Neural progenitor cell (in vitro differentiated cells): Measurements from ENCODE around the gene LEFTY1. TPM values are rescaled to one million over a fixed set of nuclear protein-coding genes. Genes with fewer than 3 reads are reported as not detected.

Source experiments
- DNase-seq: peaks from one replicate; pipeline ENCODE4 v3.0.0-alpha.2; 2016; ENCODE audit warnings: low spot score
- H2AFZ ChIP-seq: fragments of 200-600 bp; sonication (generic); replicated peaks from 2 replicates; pipeline ENCODE4 v1.6.1; 2016; ENCODE audit warnings: antibody characterized with exemption
- H3F3A ChIP-seq: fragments of 200-600 bp; sonication (generic); 2 replicates; pipeline ENCODE4 v1.6.1; 2016; ENCODE audit warnings: antibody characterized with exemption, low read depth
- H3K27ac ChIP-seq: fragments of 200-600 bp; sonication (generic); 2 replicates; pipeline ENCODE4 v1.5.1; 2016; ENCODE audit warnings: mild to moderate bottlenecking
- H3K27me3 ChIP-seq: fragments of 200-600 bp; sonication (generic); 2 replicates; pipeline ENCODE4 v1.6.1; 2016; ENCODE audit warnings: mild to moderate bottlenecking, moderate library complexity
- H3K36me3 ChIP-seq: fragments of 200-600 bp; sonication (generic); 2 replicates; pipeline ENCODE4 v1.5.1; 2016
- H3K4me1 ChIP-seq: fragments of 200-600 bp; sonication (generic); 2 replicates; pipeline ENCODE4 v1.6.1; 2016; ENCODE audit warnings: mixed run types
- H3K4me2 ChIP-seq: fragments of 200-600 bp; sonication (generic); 2 replicates; pipeline ENCODE4 v1.6.1; 2016
- H3K4me3 ChIP-seq: fragments of 200-600 bp; sonication (generic); 2 replicates; pipeline ENCODE4 v1.5.1; 2016
- H3K79me2 ChIP-seq: fragments of 200-600 bp; sonication (generic); 2 replicates; pipeline ENCODE4 v1.6.1; 2016; ENCODE audit warnings: low read depth
- H3K9ac ChIP-seq: fragments of 200-600 bp; sonication (generic); 2 replicates; pipeline ENCODE4 v1.6.1; 2016
- H3K9me3 ChIP-seq: fragments of 200-600 bp; sonication (generic); 2 replicates; pipeline ENCODE4 v1.5.1; 2016; ENCODE audit warnings: low read depth
- H4K20me1 ChIP-seq: fragments of 200-600 bp; sonication (generic); 2 replicates; pipeline ENCODE4 v1.6.1; 2016; ENCODE audit warnings: low read depth
- H3K27ac Mint-ChIP-seq: 3 replicates; pipeline ENCODE4 v1.8.0; 2021; ENCODE audit warnings: mixed read lengths
- H3K27me3 Mint-ChIP-seq: 2 replicates; pipeline ENCODE4 v1.8.0; 2022; ENCODE audit warnings: low read depth, mild to moderate bottlenecking, inconsistent platforms, moderate library complexity, mixed read lengths; ENCODE audit not compliant: insufficient read depth
- H3K36me3 Mint-ChIP-seq: 3 replicates; pipeline ENCODE4 v1.8.0; 2021; ENCODE audit warnings: mixed read lengths
- H3K4me1 Mint-ChIP-seq: 3 replicates; pipeline ENCODE4 v1.8.0; 2021; ENCODE audit warnings: mixed read lengths
- H3K4me3 Mint-ChIP-seq: 3 replicates; pipeline ENCODE4 v1.8.0; 2021; ENCODE audit warnings: mild to moderate bottlenecking, moderate library complexity, mixed read lengths
- H3K9me3 Mint-ChIP-seq: 3 replicates; pipeline ENCODE4 v1.8.0; 2020; ENCODE audit warnings: mixed read lengths
- CTCF ChIP-seq: fragments of 200-600 bp; sonication (generic); IDR thresholded peaks from 2 replicates; pipeline ENCODE4 v1.5.1; 2017; ENCODE audit warnings: antibody characterized with exemption, mild to moderate bottlenecking
- EZH2 ChIP-seq: fragments of 200-600 bp; sonication (generic); IDR thresholded peaks from 2 replicates; pipeline ENCODE4 v1.6.1; 2017; ENCODE audit warnings: antibody characterized with exemption, mild to moderate bottlenecking, moderate library complexity
- EZH2phosphoT487 ChIP-seq: fragments of 200-600 bp; sonication (generic); IDR thresholded peaks from 2 replicates; pipeline ENCODE4 v1.6.1; 2017; ENCODE audit warnings: antibody characterized with exemption
- total RNA-seq: library from RNA; depleted of rRNA; stranded (reverse); fragments of >200 nt; gene quantifications from 2 replicates; pipeline ENCODE4 v1.2.3, GENCODE V29; 2015; ENCODE audit warnings: low replicate concordance

Gene LEFTY1
- total RNA-seq, 1 donor from 2014 or later: not detected

- Histone ChIP-seq H3K36me3 (no peaks in the 10 kb centered on the region), H3K79me2 (no peaks in the 10 kb centered on the region), H3K4me3 (peak overlapping the region; percentile 75), H3K9me3 (no peaks in the 10 kb centered on the region), H3K27me3 (peaks cover 75% of the 10 kb centered on the region), H3K9ac (no peak overlapping the region), H2AFZ (peak overlapping the region; percentile 91), H3K4me2 (peak overlapping the region; percentile 98), H4K20me1 (peaks cover 8% of the 10 kb centered on the region), H3K4me1 (peaks cover 10% of the 10 kb centered on the region), H3K27ac (no peak overlapping the region), H3F3A (peaks cover 32% of the 10 kb centered on the region)
- DNase-seq: peak; percentile 59
- Mint-ChIP-seq H3K27ac (no peak overlapping the region), H3K27me3 (peaks cover 12% of the 10 kb centered on the region), H3K4me1 (peaks cover 12% of the 10 kb centered on the region), H3K9me3 (no peaks in the 10 kb centered on the region), H3K36me3 (no peaks in the 10 kb centered on the region), H3K4me3 (peak overlapping the region; percentile 87)
- TF ChIP-seq CTCF (no peak), EZH2 (peak; percentile 54), EZH2phosphoT487 (peak; percentile 76)
Measured at GRCh38 chr1:225882694-225883615, 6.0 kb downstream of the LEFTY1 start.

DNA sequence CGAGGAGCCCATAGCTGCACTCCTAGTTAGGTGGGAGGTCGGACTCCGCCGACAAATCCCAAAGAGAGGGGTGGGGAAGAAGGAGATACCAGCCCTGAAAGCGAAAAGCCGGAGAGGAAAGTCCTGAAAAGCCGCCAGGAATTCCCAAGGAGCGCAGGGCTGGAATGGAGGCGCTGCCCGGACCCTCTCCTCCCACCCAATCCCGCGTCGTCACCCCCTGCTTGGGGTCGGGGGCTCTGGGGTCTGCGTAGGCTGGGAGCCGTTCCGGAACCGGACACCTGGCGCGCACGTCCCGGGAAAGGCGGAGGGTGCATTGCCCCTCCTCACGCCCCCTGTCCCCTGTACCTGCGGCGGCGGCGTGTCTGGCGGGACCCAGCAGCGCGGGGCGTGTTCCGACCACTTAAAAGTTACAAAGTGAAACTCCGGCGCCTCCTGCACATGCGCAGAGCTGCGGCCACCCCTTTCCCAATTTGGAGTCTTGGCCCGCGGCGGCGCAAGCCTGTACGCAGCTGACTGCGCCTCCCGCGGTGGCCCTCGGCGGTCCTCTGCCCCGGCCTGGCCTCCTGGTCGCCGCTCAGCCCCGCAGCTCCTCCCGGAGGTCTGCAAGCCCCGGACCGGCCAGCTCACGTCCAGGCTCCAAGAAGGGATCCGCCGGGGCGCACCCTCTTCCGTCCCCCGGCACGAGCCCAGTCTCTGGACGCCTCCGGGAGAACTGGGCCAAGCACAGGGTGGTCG, 6.8 kb downstream of the LEFTY1 start, which contains the start of gene TMEM63A:
Gene TMEM63A, minus strand, starts transcription at position 422 of the 735 bp plus-strand sequence. CDS start 4,800 bp downstream, outside the sequence.
- peak within 1 kb of the TSS; percentile 75 for H3K4me3 ChIP-seq
- H3K4me3 Mint-ChIP-seq: peak within 1 kb of the TSS; percentile 87
- peaks cover 19% of the 10 kb centered on the region for H3K4me1 Mint-ChIP-seq
- DNase-seq: peak; percentile 96
- H3K9me3 ChIP-seq: no peaks in the 10 kb centered on the region
- peaks cover 67% of the 10 kb centered on the region for H3K27me3 ChIP-seq
- TF ChIP-seq CTCF (peak; percentile 34), EZH2phosphoT487 (no peak)
- peak within 1 kb of the TSS; percentile 91 for H2AFZ ChIP-seq
- peak within 1 kb of the TSS; percentile 98 for H3K4me2 ChIP-seq
- H3K27me3 Mint-ChIP-seq: peaks cover 12% of the 10 kb centered on the region
- peaks cover 10% of the 10 kb centered on the region for H3K4me1 ChIP-seq
- no peak within 1 kb of the TSS for H3K9ac ChIP-seq
- H3F3A ChIP-seq: peaks cover 32% of the 10 kb centered on the region
- H3K9me3 Mint-ChIP-seq: no peaks in the 10 kb centered on the region
- H3K27ac ChIP-seq: no peak within 1 kb of the TSS
- no peak within 1 kb of the TSS for H3K27ac Mint-ChIP-seq
- H4K20me1 ChIP-seq: peaks cover 8% of the 10 kb centered on the region
- no peaks in the 10 kb centered on the region for H3K36me3 Mint-ChIP-seq
- H3K36me3 ChIP-seq: no peaks in the 10 kb centered on the region
- H3K79me2 ChIP-seq: no peaks in the 10 kb centered on the region

GRCh38 chr1:225881081-225881958, 7.6 kb downstream of the LEFTY1 start:
- peaks cover 30% of the 10 kb centered on the region for H3F3A ChIP-seq
- Mint-ChIP-seq H3K36me3 (no peaks in the 10 kb centered on the region), H3K27ac (no peak overlapping the region), H3K9me3 (no peaks in the 10 kb centered on the region), H3K4me1 (peaks cover 17% of the 10 kb centered on the region), H3K4me3 (peak overlapping the region; percentile 87), H3K27me3 (peaks cover 12% of the 10 kb centered on the region)
- DNase-seq: peak; percentile 48
- TF ChIP-seq EZH2 (no peak), CTCF (no peak), EZH2phosphoT487 (no peak)
- H3K4me1 ChIP-seq: peaks cover 10% of the 10 kb centered on the region
- H4K20me1 ChIP-seq: peaks cover 8% of the 10 kb centered on the region
- H3K9me3 ChIP-seq: no peaks in the 10 kb centered on the region
- peak overlapping the region; percentile 98 for H3K4me2 ChIP-seq
- H3K79me2 ChIP-seq: no peaks in the 10 kb centered on the region
- peaks cover 59% of the 10 kb centered on the region for H3K27me3 ChIP-seq
- H3K27ac ChIP-seq: no peak overlapping the region
- peak overlapping the region; percentile 75 for H3K4me3 ChIP-seq
- H3K9ac ChIP-seq: no peak overlapping the region
- no peaks in the 10 kb centered on the region for H3K36me3 ChIP-seq
- H2AFZ ChIP-seq: peak overlapping the region; percentile 91
